LNCaP clone FGC (cell line): Measurements from ENCODE around the gene SS18L1.

Experiments used
- DNase-seq: peaks from one replicate; pipeline ENCODE4 v3.0.0-alpha.2; 2011; ENCODE audit warnings: low read depth
- H3K4me3 ChIP-seq: 2 replicates; pipeline ENCODE4 v1.5.1; 2011; ENCODE audit warnings: mild to moderate bottlenecking, low read depth, low read length, control low read depth
- CTCF ChIP-seq: IDR thresholded peaks from 2 replicates; pipeline ENCODE4 v1.5.1; 2012; ENCODE audit warnings: mild to moderate bottlenecking; ENCODE audit not compliant: control insufficient read depth, insufficient read depth; ENCODE audit errors: extremely low read depth

Gene SS18L1

GRCh38 chr20:62191781-62192559 lies 48.4 kb downstream of the SS18L1 start:
- DNase-seq: no peak
- no peak for TF ChIP-seq CTCF
- no peak overlapping the region for H3K4me3 ChIP-seq

GRCh38 chr20:62192635-62193034 lies 49.1 kb downstream of the SS18L1 start:
- no peak overlapping the region for H3K4me3 ChIP-seq
- no peak for TF ChIP-seq CTCF
- DNase-seq: no peak

- no peak for TF ChIP-seq CTCF
- H3K4me3 ChIP-seq: no peak overlapping the region
- no peak for DNase-seq
Observed at GRCh38 chr20:62193079-62194025, 49.8 kb downstream of the SS18L1 start.

- H3K4me3 ChIP-seq: no peak overlapping the region
- no peak for TF ChIP-seq CTCF
- no peak for DNase-seq
Observed at GRCh38 chr20:62195075-62195405, 51.5 kb downstream of the SS18L1 start.

- H3K4me3 ChIP-seq: no peak overlapping the region
- DNase-seq: no peak
- no peak for TF ChIP-seq CTCF
Observed at GRCh38 chr20:62195736-62196135, 52.2 kb downstream of the SS18L1 start.

- H3K4me3 ChIP-seq: no peak overlapping the region
- no peak for DNase-seq
- TF ChIP-seq CTCF: no peak
Observed at GRCh38 chr20:62196286-62196685, 52.7 kb downstream of the SS18L1 start.
